GM19324 (cell line): Measurements from ENCODE around the gene SMG6.
"Not testable (repeated sequence)": the region's sequence is repeated elsewhere in the genome, so short reads cannot be mapped to it uniquely, and the experiment has no call there.

Source experiments
- ATAC-seq: cut with Tn5 transposase; IDR thresholded peaks from one replicate; pipeline ENCODE4 v1.9.1; 2021; ENCODE audit warnings: mild to moderate bottlenecking, moderate library complexity; ENCODE audit not compliant: unreplicated experiment, low FRiP score

Gene SMG6

GRCh38 chr17:2264067-2264860 is 39.3 kb downstream of the SMG6 start:
- ATAC-seq: no peak

- no peak for ATAC-seq
These were observed 40.2 kb downstream of the SMG6 start for GRCh38 chr17:2263183-2264066.

GRCh38 chr17:2262135-2262587 is 41.4 kb downstream of the SMG6 start:
- ATAC-seq: no peak

GRCh38 chr17:2259769-2260536 is 43.6 kb downstream of the SMG6 start:
- peak; percentile 62 for ATAC-seq

GRCh38 chr17:2258830-2259229 is 44.8 kb downstream of the SMG6 start:
- ATAC-seq: not testable (repeated sequence)

- ATAC-seq: no peak
These were observed 49.7 kb downstream of the SMG6 start for GRCh38 chr17:2253768-2254406.

GRCh38 chr17:2253362-2253761 is 50.2 kb downstream of the SMG6 start:
- no peak for ATAC-seq

- ATAC-seq: no peak
These were observed 52.5 kb downstream of the SMG6 start for GRCh38 chr17:2251098-2251497.

- ATAC-seq: no peak
These were observed 53.2 kb downstream of the SMG6 start for GRCh38 chr17:2250140-2251095.

- no peak for ATAC-seq
These were observed 56.6 kb downstream of the SMG6 start for GRCh38 chr17:2247005-2247404.

GRCh38 chr17:2244545-2245525 is 58.8 kb downstream of the SMG6 start:
- no peak for ATAC-seq

GRCh38 chr17:2243953-2244352 is 59.6 kb downstream of the SMG6 start:
- ATAC-seq: no peak

- no peak for ATAC-seq
These were observed 61.8 kb downstream of the SMG6 start for GRCh38 chr17:2241823-2242222.

- no peak for ATAC-seq
These were observed 63.0 kb downstream of the SMG6 start for GRCh38 chr17:2240541-2240940.

GRCh38 chr17:2239882-2240430 is 63.6 kb downstream of the SMG6 start:
- peak; percentile 65 for ATAC-seq

- no peak for ATAC-seq
These were observed 64.4 kb downstream of the SMG6 start for GRCh38 chr17:2239170-2239551.

GRCh38 chr17:2238432-2239169 is 65.0 kb downstream of the SMG6 start:
- ATAC-seq: no peak
